Measurements from ENCODE around the gene GNG3.
A peak's percentile ranks its signal among the peaks of the same experiment; 100 is the strongest.
"Not testable (repeated sequence)": the region's sequence is repeated elsewhere in the genome, so short reads cannot be mapped to it uniquely, and the experiment has no call there.

Gene GNG3

GRCh38 chr11:62721994-62722393, 14.5 kb downstream of the GNG3 start:
- DNase-seq, result peak; percentile 17

- no peak for DNase-seq
These were observed 16.7 kb downstream of the GNG3 start for GRCh38 chr11:62724171-62724570.

GRCh38 chr11:62725646-62726045, 18.2 kb downstream of the GNG3 start:
- no peak for DNase-seq

GRCh38 chr11:62726156-62726914, 18.9 kb downstream of the GNG3 start:
- DNase-seq, result no peak

GRCh38 chr11:62726915-62727164, 19.4 kb downstream of the GNG3 start:
- DNase-seq, result no peak

- DNase-seq, result peak; percentile 100
These were observed 19.8 kb downstream of the GNG3 start, which contains the start of gene HNRNPUL2 for GRCh38 chr11:62727165-62727871. Gene HNRNPUL2, minus strand, starts transcription at chr11:62727457. Its CDS starts 301 bp downstream, at chr11:62727156.

GRCh38 chr11:62727872-62728170, 20.3 kb downstream of the GNG3 start:
- peak; percentile 97 for DNase-seq

GRCh38 chr11:62728171-62728988, 20.9 kb downstream of the GNG3 start, which contains the start of gene TTC9C:
Gene TTC9C, plus strand, starts transcription at chr11:62728486. Its CDS starts 363 bp downstream, at chr11:62728849.
- DNase-seq, result peak; percentile 88

GRCh38 chr11:62730076-62730475, 22.6 kb downstream of the GNG3 start:
- not testable (repeated sequence) for DNase-seq

- DNase-seq, result peak; percentile 38
These were observed 25.4 kb downstream of the GNG3 start for GRCh38 chr11:62732830-62733229.

GRCh38 chr11:62737196-62737595, 29.7 kb downstream of the GNG3 start:
- DNase-seq, result no peak

GRCh38 chr11:62747475-62748160, 40.1 kb downstream of the GNG3 start:
- DNase-seq, result no peak

- DNase-seq, result not testable (repeated sequence)
These were observed 42.5 kb downstream of the GNG3 start for GRCh38 chr11:62749931-62750330.

GRCh38 chr11:62752177-62752785, 44.8 kb downstream of the GNG3 start:
- no peak for DNase-seq

GRCh38 chr11:62752994-62753735, 45.7 kb downstream of the GNG3 start:
- no peak for DNase-seq

- DNase-seq, result peak; percentile 100
These were observed 46.5 kb downstream of the GNG3 start, which contains the start of gene ZBTB3 for GRCh38 chr11:62753736-62754603. Gene ZBTB3, minus strand, starts transcription at chr11:62754160. Its CDS starts 496 bp downstream, at chr11:62753664.

GRCh38 chr11:62755086-62755615, 47.7 kb downstream of the GNG3 start:
- DNase-seq, result no peak

- no peak for DNase-seq
These were observed 50.6 kb downstream of the GNG3 start for GRCh38 chr11:62757846-62758788.

Data from HCEC 1CT (cell line).